Activated CD4-positive, alpha-beta memory T cell treated with anti-CD3 and anti-CD28 coated beads for 36 hours (primary cell): ENCODE measurements around the gene RABIF. TPM values are rescaled to one million over a fixed set of nuclear protein-coding genes. Genes with fewer than 3 reads are reported as not detected.

Experiments
- CTCF ChIA-PET: fragments of 350-600 bp; sonication (Branson Sonifier 250); formaldehyde crosslinking; loops from one replicate; lab custom pipeline; 2021; ENCODE audit warnings: antibody characterized with exemption, inconsistent platforms; lab: Charles Lee
- POLR2A ChIA-PET: fragments of 350-600 bp; sonication (Branson Sonifier 250); formaldehyde crosslinking; loops from one replicate; lab custom pipeline; 2021; ENCODE audit warnings: antibody characterized with exemption; lab: Charles Lee
- DNase-seq: peaks from one replicate; pipeline ENCODE4 v3.0.0-alpha.2; 2020
- H3K27ac Mint-ChIP-seq: one replicate; pipeline ENCODE4 v1.8.0; 2021; ENCODE audit warnings: mixed read lengths
- H3K27me3 Mint-ChIP-seq: one replicate; pipeline ENCODE4 v1.8.0; 2021; ENCODE audit warnings: mixed read lengths
- H3K36me3 Mint-ChIP-seq: one replicate; pipeline ENCODE4 v1.8.0; 2021; ENCODE audit warnings: mixed read lengths
- H3K4me1 Mint-ChIP-seq: one replicate; pipeline ENCODE4 v1.8.0; 2021; ENCODE audit warnings: low read depth, mixed read lengths
- H3K4me3 Mint-ChIP-seq: one replicate; pipeline ENCODE4 v1.8.0; 2021; ENCODE audit warnings: mild to moderate bottlenecking, mixed read lengths
- H3K9me3 Mint-ChIP-seq: one replicate; pipeline ENCODE4 v1.8.0; 2021; ENCODE audit warnings: mixed read lengths
- intact Hi-C: fragments of 100-400 bp; cut with micrococcal nuclease; formaldehyde crosslinking; loops from one replicate; pipeline ENCODE4 v1.15.1; 2023
- total RNA-seq, 2 experiments: library from RNA; stranded (reverse); gene quantifications; one replicate each; pipeline ENCODE4 v1.2.3, GENCODE V29; 2021

Gene RABIF
- total RNA-seq, 2 experiments from 2014 or later = 9.6 to 10.1 TPM

- H3K9me3 Mint-ChIP-seq = no peaks in the 10 kb centered on the region
- DNase-seq = no peak
- H3K27ac Mint-ChIP-seq = no peak overlapping the region
- intact Hi-C loops = no loop called here
- POLR2A ChIA-PET = no interaction called here
- H3K4me1 Mint-ChIP-seq = peaks cover 8% of the 10 kb centered on the region
- peaks cover 54% of the 10 kb centered on the region for H3K27me3 Mint-ChIP-seq
- no peaks in the 10 kb centered on the region for H3K36me3 Mint-ChIP-seq
- no peak overlapping the region for H3K4me3 Mint-ChIP-seq
- CTCF ChIA-PET = interaction anchor here (0.8 kb wide), 2 partner anchors 9 to 11 kb away, joined by 3 to 4 read pairs; no protein-coding TSS in a partner anchor
These were observed 26.0 kb downstream of the RABIF start for GRCh38 chr1:202862679-202863560.

- H3K27ac Mint-ChIP-seq = no peak overlapping the region
- no peaks in the 10 kb centered on the region for H3K9me3 Mint-ChIP-seq
- peaks cover 8% of the 10 kb centered on the region for H3K4me1 Mint-ChIP-seq
- peaks cover 51% of the 10 kb centered on the region for H3K27me3 Mint-ChIP-seq
- no peaks in the 10 kb centered on the region for H3K36me3 Mint-ChIP-seq
- ChIA-PET POLR2A (no interaction called here), CTCF (interaction anchor here (1.1 to 1.3 kb wide), 3 partner anchors 9 to 81 kb away, joined by 3 read pairs; no protein-coding TSS in a partner anchor)
- peak overlapping the region; percentile 63 for H3K4me3 Mint-ChIP-seq
- intact Hi-C loops = no loop called here
- DNase-seq = peak; percentile 62
These were observed 27.4 kb downstream of the RABIF start for GRCh38 chr1:202861420-202862132.

GRCh38 chr1:202860744-202861419, 28.1 kb downstream of the RABIF start:
- H3K27ac Mint-ChIP-seq = no peak overlapping the region
- peaks cover 48% of the 10 kb centered on the region for H3K27me3 Mint-ChIP-seq
- intact Hi-C loops = no loop called here
- H3K36me3 Mint-ChIP-seq = no peaks in the 10 kb centered on the region
- peak overlapping the region; percentile 63 for H3K4me3 Mint-ChIP-seq
- ChIA-PET POLR2A (no interaction called here), CTCF (interaction anchor here (1.1 to 1.3 kb wide), 2 partner anchors 8 to 9 kb away, joined by 3 read pairs; no protein-coding TSS in a partner anchor)
- DNase-seq = peak; percentile 51
- H3K4me1 Mint-ChIP-seq = peaks cover 8% of the 10 kb centered on the region
- no peaks in the 10 kb centered on the region for H3K9me3 Mint-ChIP-seq

GRCh38 chr1:202858789-202859414, 30.0 kb downstream of the RABIF start:
- Mint-ChIP-seq H3K27ac (no peak overlapping the region), H3K4me3 (no peak overlapping the region)

GRCh38 chr1:202858331-202858730, 30.6 kb downstream of the RABIF start:
- CTCF ChIA-PET = no interaction called here
- no peaks in the 10 kb centered on the region for H3K36me3 Mint-ChIP-seq
- H3K4me1 Mint-ChIP-seq = peaks cover 8% of the 10 kb centered on the region
- no peaks in the 10 kb centered on the region for H3K9me3 Mint-ChIP-seq
- intact Hi-C loops = no loop called here
- no peak overlapping the region for H3K4me3 Mint-ChIP-seq
- peaks cover 30% of the 10 kb centered on the region for H3K27me3 Mint-ChIP-seq
- no peak overlapping the region for H3K27ac Mint-ChIP-seq
- no peak for DNase-seq
- POLR2A ChIA-PET = interaction anchor here (0.6 kb wide), 1 partner anchor 39 kb away, joined by 3 read pairs; no protein-coding TSS in a partner anchor

More at GRCh38 chr1:202858789-202859414, 30.0 kb downstream of the RABIF start:
- no peak for DNase-seq
- H3K4me1 Mint-ChIP-seq = peaks cover 8% of the 10 kb centered on the region
- CTCF ChIA-PET = no interaction called here
- H3K36me3 Mint-ChIP-seq = no peaks in the 10 kb centered on the region
- H3K27me3 Mint-ChIP-seq = peaks cover 34% of the 10 kb centered on the region
- POLR2A ChIA-PET = interaction anchor here (0.6 kb wide), 1 partner anchor 40 kb away, joined by 3 read pairs; no protein-coding TSS in a partner anchor
- H3K9me3 Mint-ChIP-seq = no peaks in the 10 kb centered on the region
- intact Hi-C loops = no loop called here

- Mint-ChIP-seq H3K27ac (no peak overlapping the region), H3K36me3 (no peaks in the 10 kb centered on the region), H3K27me3 (peaks cover 20% of the 10 kb centered on the region), H3K4me3 (no peak overlapping the region), H3K4me1 (peaks cover 7% of the 10 kb centered on the region), H3K9me3 (no peaks in the 10 kb centered on the region)
- intact Hi-C loops = no loop called here
- POLR2A ChIA-PET = no interaction called here
- no peak for DNase-seq
- CTCF ChIA-PET = no interaction called here
These were observed 31.8 kb downstream of the RABIF start for GRCh38 chr1:202857136-202857610.

GRCh38 chr1:202856014-202856413, 32.9 kb downstream of the RABIF start:
- DNase-seq = no peak
- no peak overlapping the region for H3K27ac Mint-ChIP-seq
- no peaks in the 10 kb centered on the region for H3K4me1 Mint-ChIP-seq
- ChIA-PET CTCF (no interaction called here), POLR2A (no interaction called here)
- H3K9me3 Mint-ChIP-seq = no peaks in the 10 kb centered on the region
- no peak overlapping the region for H3K4me3 Mint-ChIP-seq
- H3K36me3 Mint-ChIP-seq = no peaks in the 10 kb centered on the region
- H3K27me3 Mint-ChIP-seq = peaks cover 12% of the 10 kb centered on the region
- intact Hi-C loops = no loop called here

- peaks cover 2% of the 10 kb centered on the region for H3K27me3 Mint-ChIP-seq
- H3K36me3 Mint-ChIP-seq = no peaks in the 10 kb centered on the region
- no peak overlapping the region for H3K27ac Mint-ChIP-seq
- no peak for DNase-seq
- no peaks in the 10 kb centered on the region for H3K9me3 Mint-ChIP-seq
- no peak overlapping the region for H3K4me3 Mint-ChIP-seq
- no peaks in the 10 kb centered on the region for H3K4me1 Mint-ChIP-seq
- CTCF ChIA-PET = interaction anchor here (1.2 to 2.0 kb wide), 3 partner anchors 16 to 135 kb away, joined by 3 to 7 read pairs (median 6); no protein-coding TSS in a partner anchor
- POLR2A ChIA-PET = no interaction called here
- intact Hi-C loops = loop anchor here (5.0 kb wide), 1 partner anchor 102 kb away; no protein-coding TSS in a partner anchor
These were observed 34.2 kb downstream of the RABIF start for GRCh38 chr1:202854787-202855186.

- Mint-ChIP-seq H3K4me3 (no peak overlapping the region), H3K4me1 (peaks cover 9% of the 10 kb centered on the region)
- POLR2A ChIA-PET = no interaction called here
These were observed 36.6 kb downstream of the RABIF start for GRCh38 chr1:202852163-202852904.

GRCh38 chr1:202850593-202851362, 38.2 kb downstream of the RABIF start:
- H3K36me3 Mint-ChIP-seq = no peaks in the 10 kb centered on the region
- no peak for DNase-seq
- ChIA-PET CTCF (interaction anchor here (0.9 to 1.8 kb wide), 5 partner anchors 11 to 100 kb away, joined by 3 to 5 read pairs (median 4); no protein-coding TSS in a partner anchor), POLR2A (no interaction called here)
- H3K4me1 Mint-ChIP-seq = peaks cover 9% of the 10 kb centered on the region
- no peak overlapping the region for H3K27ac Mint-ChIP-seq
- H3K4me3 Mint-ChIP-seq = no peak overlapping the region
- intact Hi-C loops = loop anchor here (5.0 kb wide), 1 partner anchor 98 kb away; no protein-coding TSS in a partner anchor
- no peaks in the 10 kb centered on the region for H3K9me3 Mint-ChIP-seq
- H3K27me3 Mint-ChIP-seq = peaks cover 4% of the 10 kb centered on the region

More at GRCh38 chr1:202852163-202852904, 36.6 kb downstream of the RABIF start:
- CTCF ChIA-PET = interaction anchor here (0.6 to 2.0 kb wide), 12 partner anchors 9 to 124 kb away, joined by 3 to 6 read pairs (median 3); no protein-coding TSS in a partner anchor
- intact Hi-C loops = loop anchor here (2.0 to 5.0 kb wide), 2 partner anchors 42 to 100 kb away; partner anchors contain the start of gene PCAT6
- peak; percentile 70 for DNase-seq
- no peaks in the 10 kb centered on the region for H3K36me3 Mint-ChIP-seq
- no peaks in the 10 kb centered on the region for H3K27me3 Mint-ChIP-seq
- H3K9me3 Mint-ChIP-seq = no peaks in the 10 kb centered on the region
- H3K27ac Mint-ChIP-seq = no peak overlapping the region
